SKM-1 treated with dmso at 0.1 percent for 144 hours (cell line): Measurements from ENCODE around the gene TLCD3B.
"Not testable (repeated sequence)": the region's sequence is repeated elsewhere in the genome, so short reads cannot be mapped to it uniquely, and the experiment has no call there.

Source experiments
- DNase-seq: peaks from one replicate; lab custom pipeline; 2025; ENCODE audit not compliant: unreplicated experiment; lab: John Stamatoyannopoulos, UW

The TLCD3B gene

DNA sequence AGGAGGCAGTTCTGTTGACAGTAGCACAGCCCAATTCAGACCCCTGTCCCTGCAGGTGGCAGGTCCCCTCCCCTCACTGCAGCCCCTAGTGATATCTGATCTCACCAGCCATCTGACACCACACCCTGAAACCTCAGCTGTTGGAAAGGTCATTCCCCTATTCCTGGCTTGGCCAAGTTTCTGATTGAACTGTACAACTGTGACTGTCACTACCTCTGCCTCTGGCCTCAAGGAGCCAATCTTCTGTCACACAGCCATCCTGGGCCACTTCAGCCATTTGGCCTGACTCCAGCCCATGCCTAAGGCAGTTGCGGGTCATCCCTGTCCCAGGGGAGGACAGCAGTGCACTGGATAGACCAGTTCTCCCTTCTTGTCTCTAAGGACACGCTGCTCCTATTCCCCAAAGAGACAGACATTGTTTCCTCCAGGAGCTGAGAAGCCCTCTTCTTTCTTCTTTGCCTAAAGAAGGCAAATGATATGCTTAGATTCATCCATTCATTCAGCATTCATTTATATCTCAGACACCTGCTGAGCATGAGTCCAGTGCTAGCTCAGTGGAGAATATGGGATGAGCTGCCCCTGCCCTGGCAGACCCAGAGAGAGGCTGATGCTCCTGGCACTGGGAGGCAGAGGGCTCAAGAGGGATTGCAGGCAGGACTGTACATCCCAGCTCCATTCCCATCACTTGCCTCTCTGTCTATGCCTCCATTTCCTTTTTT is 29.9 kb upstream of the TLCD3B start:
- DNase-seq, result no peak

DNA sequence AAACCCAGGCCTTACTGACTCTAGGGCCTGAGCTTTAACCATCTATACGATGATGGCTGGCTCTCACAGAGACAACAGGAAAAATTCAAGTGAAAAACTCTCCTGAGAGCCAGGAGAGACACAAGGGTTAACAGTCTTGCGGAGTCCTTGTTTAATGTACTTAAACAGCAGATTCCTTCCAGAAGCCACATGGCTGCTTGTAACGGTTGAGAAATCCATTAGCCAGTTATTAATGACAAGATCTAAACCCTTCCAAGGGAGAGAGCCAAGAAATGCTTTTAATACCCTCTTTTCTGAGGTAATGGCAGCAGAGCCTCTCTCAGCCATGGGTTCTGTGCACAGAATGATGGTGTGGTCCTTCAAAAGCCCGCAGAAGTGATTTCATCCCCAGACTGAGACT is 29.3 kb upstream of the TLCD3B start:
- no peak for DNase-seq

DNA sequence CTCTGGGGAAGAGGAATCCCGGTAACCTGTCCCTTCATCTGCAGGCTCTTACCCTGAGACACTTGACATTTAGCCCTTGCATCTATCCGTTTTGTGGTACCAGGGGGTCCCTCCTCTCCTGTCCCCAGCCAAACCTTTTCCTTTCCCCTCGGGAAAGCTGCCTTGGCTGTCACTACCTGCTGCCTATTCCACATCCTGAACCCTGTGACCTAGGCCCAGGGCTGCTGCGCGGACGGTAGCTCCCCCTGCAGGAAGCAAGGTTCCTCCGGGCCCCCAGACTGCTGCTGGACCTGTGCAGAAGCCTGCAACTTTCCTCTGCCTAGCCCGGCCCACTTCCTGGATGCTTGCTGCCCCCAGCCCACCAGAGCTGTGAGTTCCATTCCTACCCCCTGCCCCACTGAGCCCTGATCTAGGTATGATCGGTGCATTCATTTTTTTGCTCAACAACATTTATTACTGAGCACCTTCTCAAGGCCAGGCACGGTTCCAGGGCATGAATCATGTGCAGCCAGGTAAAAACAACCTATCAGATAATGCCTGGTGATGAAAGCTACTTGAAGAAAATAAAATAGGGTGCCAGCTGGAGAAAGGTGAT is 24.0 kb upstream of the TLCD3B start:
- no peak for DNase-seq

DNA sequence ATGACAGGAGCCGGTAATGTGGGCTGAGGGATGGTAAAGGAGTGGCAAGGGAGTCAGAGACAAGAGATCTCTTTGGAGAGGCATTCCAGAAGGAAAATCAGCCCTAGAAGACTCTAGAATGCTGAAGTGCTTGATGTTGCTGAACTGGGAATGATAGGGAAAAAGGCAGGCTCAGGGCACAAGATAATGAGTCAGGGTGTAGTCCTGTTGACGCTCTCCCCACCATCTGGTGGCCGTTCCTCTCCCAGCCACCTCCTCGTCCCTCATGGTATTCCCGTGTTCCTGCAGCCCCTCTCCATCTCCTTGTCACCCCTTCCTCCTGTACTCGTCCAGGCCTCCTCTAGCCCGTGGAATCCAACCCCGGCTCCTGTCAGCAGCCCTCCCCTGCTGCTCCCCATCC is 23.4 kb upstream of the TLCD3B start:
- no peak for DNase-seq

DNA sequence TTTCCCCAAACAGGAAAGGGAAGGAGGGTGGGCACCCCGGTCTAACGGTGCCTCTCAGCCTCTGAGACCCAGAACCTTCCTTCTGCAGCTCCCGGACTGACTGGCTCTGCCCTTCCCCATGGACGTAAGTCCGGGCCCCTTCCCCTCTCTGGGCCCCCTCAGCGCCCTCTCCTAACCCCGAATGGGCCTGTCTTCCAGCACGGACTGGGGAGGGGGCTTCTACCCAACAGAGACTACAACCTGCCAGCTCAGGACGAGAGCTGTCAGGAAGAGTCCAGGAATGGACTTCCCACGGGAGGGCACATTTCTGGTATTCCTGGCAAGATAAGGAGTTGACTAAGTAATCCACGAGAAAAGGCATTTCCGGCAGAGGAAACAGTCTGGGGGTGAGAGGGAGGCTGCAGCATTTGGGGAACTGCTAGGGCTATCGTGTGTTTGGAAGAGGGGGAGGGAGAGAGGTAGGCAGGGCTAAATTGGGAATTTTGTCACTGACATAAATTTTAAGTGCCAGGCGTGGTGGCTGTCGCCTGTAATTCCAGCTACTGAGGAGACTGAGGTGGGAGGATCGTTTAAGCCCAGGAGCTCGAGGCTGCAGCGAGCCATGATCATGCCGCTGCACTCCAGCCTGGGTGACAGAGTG is 22.4 kb upstream of the TLCD3B start:
- DNase-seq, result no peak

DNA sequence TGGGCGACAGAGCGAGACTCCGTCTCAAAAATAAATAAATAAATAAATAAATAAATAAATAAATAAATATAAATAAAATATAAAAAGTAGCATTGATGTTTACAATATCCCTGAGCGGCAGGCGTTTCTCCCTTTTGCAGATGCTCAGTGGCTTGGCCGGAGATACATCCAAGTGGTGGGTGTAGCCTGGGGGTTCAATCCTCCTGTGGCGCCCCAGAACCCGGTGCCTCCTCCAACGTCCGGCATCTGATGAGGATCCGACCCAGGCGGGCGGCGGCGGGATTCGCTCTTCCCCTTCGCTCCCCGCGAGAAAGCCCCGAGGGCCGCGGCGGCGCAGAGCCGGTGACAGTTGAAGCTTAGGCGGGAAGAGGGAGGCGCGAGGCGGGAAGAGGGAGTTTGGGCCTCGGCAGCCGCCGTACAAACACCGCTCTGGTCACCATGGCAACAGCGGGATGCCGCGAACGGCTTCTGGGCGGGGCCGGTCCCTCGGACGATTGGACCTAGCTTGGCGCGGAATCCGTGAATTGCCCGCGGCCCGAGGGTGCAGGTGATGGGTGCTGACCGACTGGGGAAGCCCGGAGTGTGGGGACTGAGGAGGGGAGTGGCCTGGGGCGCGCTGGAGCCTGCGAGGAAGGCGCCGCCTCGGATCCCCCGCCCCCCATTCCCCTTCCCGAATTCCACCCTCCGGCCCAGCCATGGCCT is 21.8 kb upstream of the TLCD3B start:
- DNase-seq, result peak; percentile 92

DNA sequence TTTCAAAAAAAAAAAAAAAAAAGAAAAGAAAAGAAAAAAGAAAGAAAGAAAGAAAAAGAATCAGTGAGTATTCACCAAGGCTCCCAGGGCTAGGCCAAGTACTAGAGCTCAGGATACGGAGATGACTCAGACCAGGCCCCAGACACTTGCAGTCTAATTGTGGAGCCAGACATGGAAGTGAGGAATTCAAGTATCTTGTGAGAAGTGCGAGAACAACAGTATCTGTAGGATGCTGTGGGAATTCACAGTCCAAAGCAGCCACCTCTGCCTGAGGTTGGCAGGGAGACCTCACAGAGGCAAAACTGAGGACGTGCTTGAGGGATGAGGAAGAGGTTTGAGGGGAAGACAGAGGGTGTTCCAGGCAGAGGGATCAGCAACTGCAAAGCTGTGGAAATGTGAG is 20.4 kb upstream of the TLCD3B start:
- DNase-seq, result no peak

DNA sequence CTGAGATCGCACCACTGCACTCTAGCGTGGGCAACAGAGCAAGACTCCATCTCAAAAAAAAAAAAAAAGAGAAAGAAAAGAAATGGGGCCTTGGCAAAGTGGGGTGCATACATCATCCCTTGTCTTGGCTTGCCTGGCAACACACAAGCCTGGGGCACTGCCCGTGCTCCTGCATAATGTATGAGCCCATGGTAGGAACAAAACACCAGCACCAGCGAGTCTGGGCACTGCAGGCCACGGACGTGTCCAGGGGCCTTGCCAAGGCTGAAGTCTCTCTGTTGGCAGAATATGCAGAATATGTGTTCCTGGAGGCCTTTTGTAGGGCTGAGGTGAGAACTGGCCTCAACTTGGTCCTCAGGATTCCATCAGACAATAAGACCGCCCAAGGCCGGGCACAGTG is 18.8 kb upstream of the TLCD3B start:
- no peak for DNase-seq

DNA sequence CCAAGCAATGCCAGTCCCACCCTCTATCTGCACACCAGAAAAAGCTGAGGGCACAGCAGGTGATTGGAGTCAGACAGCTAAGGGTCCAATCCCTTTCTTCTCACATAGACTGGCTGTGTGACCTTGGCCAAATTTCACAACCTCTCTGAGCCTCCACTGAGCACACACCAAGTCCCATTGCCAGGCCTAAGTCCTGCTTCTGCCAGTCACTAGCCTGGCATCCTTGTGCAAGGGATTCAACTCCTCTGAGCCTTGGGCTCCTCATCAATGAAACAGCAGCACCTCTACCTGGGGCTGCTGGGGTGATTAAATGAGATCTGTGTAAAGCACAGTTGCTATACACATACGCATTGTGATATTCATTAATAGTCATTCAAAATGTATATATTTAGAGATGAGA is 15.5 kb upstream of the TLCD3B start:
- DNase-seq, result no peak

DNA sequence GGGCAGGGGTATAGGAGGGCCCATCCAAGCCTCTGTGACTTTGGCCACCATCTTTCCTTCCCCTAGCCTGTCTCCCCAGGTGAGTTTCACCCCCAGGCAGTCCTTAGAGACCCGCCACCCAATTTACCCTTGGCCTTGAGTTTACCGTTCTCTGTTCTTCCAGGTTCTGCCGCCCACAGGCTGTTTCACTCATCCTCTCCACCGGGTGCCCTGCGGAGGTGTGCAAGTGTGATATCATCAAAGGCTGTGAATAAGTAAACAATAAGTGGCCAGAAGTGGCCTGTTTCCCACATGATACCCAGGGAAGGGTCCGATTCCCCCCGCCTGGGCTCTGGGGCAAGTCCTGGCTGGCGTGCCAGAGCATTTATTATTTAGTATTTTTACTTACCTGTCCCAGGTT is 15.1 kb upstream of the TLCD3B start:
- no peak for DNase-seq

DNA sequence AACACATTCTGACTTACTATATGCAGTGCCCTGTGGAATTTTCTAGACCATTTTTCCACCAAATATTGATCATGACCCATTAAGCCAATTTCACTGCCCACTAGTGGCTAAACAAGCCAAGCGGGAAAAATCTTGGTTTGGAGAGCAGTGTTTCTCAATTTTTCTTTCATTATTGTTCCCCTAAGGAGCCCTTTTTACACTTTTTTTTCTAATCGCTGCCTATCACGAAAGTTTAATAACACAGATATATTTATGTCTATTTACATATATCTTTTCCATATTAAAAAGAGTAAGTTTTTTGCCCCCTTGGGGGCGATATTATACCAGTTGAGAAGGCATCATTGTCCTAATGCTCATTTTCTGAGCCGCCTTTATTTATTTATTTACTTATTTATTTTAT is 10.8 kb upstream of the TLCD3B start:
- DNase-seq, result no peak

DNA sequence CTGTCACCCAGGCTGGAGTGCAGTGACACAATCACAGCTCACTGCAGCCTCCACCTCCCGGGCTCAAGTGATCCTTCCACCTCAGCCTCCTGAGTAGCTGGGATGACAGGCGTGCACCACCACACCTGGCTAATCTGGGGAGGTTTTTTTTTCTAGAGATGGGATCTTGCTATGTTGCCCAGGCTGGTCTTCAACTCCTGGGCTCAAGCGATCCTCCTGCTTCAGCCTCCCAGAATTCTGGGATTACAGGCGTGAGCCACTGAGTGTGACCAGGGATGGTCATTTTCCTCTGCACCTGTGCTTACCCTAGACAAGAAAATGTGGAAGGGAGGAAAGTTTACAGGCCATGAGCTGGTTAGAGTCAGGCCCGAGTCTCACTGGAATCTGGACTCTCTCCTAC is 9.6 kb upstream of the TLCD3B start:
- not testable (repeated sequence) for DNase-seq

DNA sequence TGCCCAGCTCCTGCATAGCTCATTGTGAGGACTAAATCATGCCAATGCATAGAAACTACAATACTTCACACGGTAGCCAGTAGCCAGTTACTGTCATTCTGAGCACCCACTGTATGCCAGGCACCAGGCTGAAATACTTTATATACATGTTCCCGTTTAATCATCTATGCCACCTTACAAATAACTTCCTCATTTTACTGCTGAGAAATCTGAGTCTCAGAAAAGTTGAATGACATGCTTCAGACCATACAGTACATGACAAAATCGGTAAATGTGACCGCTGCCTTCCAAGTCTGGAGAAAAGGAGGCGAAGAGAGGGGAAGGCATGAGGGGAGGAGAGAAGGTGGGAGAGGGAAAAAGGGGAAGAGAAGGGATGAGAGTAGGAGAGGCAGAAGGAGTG is 9.2 kb upstream of the TLCD3B start:
- DNase-seq, result no peak

DNA sequence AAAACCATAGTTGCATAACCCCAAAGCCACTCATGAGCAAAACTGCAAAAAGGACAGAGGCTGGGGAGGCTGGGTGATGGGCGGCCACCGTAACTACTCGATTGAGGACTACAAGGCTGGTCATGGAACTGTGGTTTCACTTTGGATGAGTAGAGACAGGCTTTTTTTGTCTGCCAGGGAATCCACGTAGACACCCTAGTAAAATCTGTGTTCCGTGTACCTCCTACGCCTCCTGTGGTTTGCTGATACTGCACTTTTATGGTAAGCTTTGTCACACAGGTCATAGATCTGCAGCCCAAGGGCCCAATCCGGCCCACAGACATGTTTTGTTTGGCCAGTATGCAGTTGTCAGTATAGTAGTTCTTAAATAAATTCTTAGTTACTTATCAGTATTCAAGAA is 2.2 kb upstream of the TLCD3B start:
- no peak for DNase-seq

DNA sequence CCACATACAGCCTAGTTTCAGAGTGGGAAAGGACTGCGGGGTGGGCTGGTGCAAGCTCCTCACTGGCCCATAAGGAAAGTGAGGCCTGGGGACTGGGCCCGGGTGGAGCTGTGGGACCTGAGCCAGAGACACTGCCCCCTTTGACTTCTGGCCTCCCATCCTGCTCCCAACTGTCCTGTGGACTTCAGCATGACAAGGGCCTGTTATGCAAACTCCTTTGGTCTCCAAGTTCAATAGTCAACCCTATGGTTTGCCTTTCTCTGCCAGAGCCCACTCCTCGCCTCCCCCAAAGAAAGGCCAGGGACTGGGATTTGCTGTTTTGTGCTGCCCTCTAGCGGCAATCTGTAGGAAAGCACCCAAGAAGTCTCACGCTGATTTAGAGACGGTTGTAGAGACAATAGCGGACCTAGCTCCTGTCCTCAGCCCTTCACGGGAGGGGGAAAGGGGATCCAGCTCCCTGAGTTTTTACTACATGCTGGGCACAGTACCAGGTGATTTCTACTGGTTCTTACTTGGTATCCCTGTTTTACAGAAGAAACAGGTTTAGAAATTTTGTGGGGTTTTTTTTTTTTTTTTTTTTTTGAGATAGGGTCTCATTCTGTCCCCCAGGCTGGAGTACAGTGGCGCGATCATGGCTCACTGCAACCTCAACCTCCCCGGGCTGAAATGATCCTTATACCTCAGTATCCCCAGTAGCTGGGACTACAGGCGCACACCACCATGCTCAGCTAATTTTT is 1.2 kb upstream of the TLCD3B start:
- DNase-seq, result peak; percentile 68

DNA sequence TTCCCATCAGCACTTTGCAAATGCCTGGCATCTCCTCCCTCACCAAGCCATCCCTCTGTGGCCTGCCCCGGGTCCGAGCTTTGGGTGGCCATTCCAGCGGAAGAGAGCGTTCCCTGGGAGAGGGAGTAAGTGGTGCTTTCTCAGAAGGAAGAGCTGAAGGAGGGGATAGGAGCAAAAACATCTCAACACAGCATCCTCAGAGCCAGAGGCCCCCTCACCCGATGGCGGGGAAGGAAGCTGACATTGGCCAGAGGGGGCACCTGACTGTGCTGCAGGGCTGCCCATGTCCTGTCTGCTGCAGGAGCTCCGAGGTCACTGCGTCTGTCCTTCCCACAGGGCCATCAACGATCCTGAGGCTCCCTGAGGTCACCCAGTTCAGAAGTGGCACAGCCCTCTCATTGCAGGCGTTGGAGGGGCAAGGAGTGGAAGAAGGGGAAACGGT is 427 bp upstream of the TLCD3B start:
- no peak for DNase-seq

DNA sequence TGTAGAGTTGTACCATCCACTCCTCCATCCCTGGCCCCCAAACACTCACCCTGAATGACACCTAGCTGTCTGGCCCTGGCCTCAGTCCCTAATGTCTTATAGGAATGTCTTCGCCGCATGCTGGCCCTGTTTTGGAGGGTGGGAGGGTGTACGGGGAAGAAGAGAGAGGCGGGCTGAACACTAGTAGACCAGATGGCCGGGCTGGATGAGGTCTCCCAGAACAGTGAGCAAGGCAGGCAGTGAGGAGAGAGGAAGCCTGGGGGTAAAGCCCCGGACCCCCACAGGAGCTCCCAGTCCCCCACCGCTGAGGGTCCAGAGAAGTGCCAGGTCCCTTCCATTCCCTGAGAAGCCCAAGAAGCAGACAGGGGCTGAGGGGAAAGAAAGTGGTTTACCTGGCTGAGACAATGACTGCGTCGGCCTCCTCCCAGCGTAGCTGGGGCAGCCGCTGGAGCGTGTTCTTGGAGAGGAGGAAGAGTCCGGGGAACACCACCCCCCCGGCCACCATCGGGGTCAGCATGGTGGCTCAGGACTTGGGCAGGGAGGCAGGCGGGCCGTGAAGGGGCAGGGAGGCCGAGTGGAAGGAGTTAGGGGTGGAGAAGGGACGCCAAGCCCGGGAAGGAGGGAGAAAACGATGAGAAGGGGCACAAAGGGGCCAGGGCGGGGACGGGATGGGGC is 923 bp downstream of the TLCD3B start:
- DNase-seq, result no peak

DNA sequence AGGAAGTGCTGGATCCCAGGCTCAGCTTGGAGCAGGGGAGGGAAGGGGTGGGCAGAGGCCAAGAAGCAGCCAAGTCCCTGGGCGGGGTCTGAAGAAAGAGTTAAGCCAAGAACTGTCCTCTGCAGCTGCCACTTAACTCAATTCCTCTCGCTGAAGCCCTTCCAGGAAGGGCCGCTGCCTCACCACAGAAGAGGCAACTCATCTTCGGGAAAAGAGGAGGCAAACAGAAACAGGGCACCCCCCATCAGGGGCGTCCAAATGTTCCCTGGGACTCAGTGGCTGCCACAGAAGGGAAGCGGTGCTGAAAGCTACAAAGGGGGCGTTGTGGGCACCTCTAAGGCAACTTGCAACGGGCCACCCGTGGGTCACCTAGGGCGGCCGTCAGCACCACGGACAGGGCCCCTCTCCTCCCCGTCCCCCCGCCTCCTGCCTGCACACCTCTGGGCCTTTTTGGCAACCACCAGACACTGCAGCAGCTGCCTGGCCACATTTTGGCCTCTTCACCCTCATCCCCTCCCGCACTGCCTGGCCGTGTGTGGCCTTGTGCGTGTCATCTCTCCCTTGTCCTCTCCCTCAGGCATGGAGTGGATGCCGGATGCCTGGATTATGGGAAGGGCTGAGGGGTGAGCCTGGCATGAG is 2.5 kb downstream of the TLCD3B start:
- DNase-seq, result no peak

DNA sequence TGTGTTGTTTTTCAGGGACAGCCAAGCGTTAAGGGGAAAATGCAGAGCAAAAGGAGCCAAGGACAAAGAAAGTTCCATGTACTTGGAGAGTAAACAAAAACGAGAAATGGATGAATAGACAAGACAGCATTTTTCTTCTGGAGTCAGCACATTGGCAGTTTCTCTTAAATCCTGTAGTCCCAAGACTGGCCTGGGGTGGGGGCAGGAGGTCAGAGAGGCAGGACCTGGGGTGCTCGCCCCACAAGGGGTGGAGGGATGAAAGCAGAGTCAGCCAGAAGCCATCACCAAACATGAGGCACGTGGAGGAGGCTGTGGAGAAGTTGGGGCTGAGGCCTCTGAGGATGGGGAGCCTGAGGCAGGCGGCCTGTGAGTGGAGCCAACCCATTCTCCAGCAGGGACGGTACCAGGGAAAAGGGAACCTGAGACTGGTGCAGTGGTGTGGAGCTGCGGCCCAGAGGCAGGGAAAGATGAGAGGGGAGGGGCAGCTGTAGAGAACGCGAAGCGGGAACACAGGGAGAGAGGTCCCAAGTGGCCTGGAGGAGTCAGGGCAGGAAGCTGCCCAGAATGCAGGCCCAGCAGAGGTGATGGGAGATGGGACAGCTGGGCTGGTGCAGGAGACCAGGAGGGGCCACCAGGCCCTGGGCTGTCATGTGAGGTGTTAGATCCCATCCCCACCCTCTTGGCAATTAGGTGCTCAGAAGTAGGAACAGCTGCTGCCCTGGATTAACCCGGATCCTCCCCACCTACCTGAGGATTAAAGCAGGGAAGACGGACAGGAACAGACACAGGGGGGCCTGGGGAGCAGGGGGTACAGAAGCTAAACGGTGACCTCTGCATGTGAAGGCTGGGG is 3.3 kb downstream of the TLCD3B start:
- no peak for DNase-seq
